WI38 (cell line): Measurements from ENCODE around the gene PIM3.
"Not testable (repeated sequence)": the region's sequence is repeated elsewhere in the genome, so short reads cannot be mapped to it uniquely, and the experiment has no call there.

ENCODE experiments used
- H3K4me3 ChIP-seq: 2 replicates; pipeline ENCODE4 v1.5.1; 2011; ENCODE audit warnings: low read depth, mild to moderate bottlenecking, control low read depth, low read length
- CTCF ChIP-seq: IDR thresholded peaks from 2 replicates; pipeline ENCODE4 v1.5.1; 2012; ENCODE audit warnings: low read depth, mild to moderate bottlenecking, control low read depth, low read length

The PIM3 gene

GRCh38 chr22:49983148-49984042 lies 22.8 kb downstream of the PIM3 start:
- H3K4me3 ChIP-seq = no peak overlapping the region
- TF ChIP-seq CTCF = peak; percentile 21; the same call in 1 of the 2 replicates

GRCh38 chr22:49986325-49986724 lies 25.8 kb downstream of the PIM3 start:
- H3K4me3 ChIP-seq = no peak overlapping the region
- TF ChIP-seq CTCF = no peak

GRCh38 chr22:49989826-49990225 lies 29.3 kb downstream of the PIM3 start:
- not testable (repeated sequence) for H3K4me3 ChIP-seq

- TF ChIP-seq CTCF = no peak
- no peak overlapping the region for H3K4me3 ChIP-seq
Observed at GRCh38 chr22:49991167-49991566, 30.6 kb downstream of the PIM3 start.

GRCh38 chr22:49991907-49992533 lies 31.4 kb downstream of the PIM3 start:
- TF ChIP-seq CTCF = no peak
- no peak overlapping the region for H3K4me3 ChIP-seq

GRCh38 chr22:49992921-49993648 lies 32.5 kb downstream of the PIM3 start:
- no peak overlapping the region for H3K4me3 ChIP-seq
- TF ChIP-seq CTCF = peak; percentile 86

- H3K4me3 ChIP-seq = no peak overlapping the region
- no peak for TF ChIP-seq CTCF
Observed at GRCh38 chr22:49993649-49994360, 33.2 kb downstream of the PIM3 start.
